Endothelial cell (in vitro differentiated cells): ENCODE results near the gene HLCS. TPM values are rescaled to one million over a fixed set of nuclear protein-coding genes. Genes with fewer than 3 reads are reported as not detected.

Experiments
- DNase-seq: peaks from one replicate; pipeline ENCODE4 v3.0.0; 2021; ENCODE audit warnings: low spot score
- H3K27ac Mint-ChIP-seq: one replicate; pipeline ENCODE4 v1.8.0; 2021; ENCODE audit warnings: mixed read lengths, inconsistent platforms; ENCODE audit not compliant: unreplicated experiment
- H3K27me3 Mint-ChIP-seq: one replicate; pipeline ENCODE4 v1.8.0; 2021; ENCODE audit warnings: mild to moderate bottlenecking, moderate library complexity, mixed read lengths, inconsistent platforms; ENCODE audit not compliant: unreplicated experiment
- H3K36me3 Mint-ChIP-seq: one replicate; pipeline ENCODE4 v1.8.0; 2021; ENCODE audit warnings: mild to moderate bottlenecking, low read depth, mixed read lengths, inconsistent platforms; ENCODE audit not compliant: unreplicated experiment
- H3K4me1 Mint-ChIP-seq: one replicate; pipeline ENCODE4 v1.8.0; 2021; ENCODE audit warnings: mild to moderate bottlenecking, mixed read lengths, inconsistent platforms; ENCODE audit not compliant: unreplicated experiment
- H3K4me3 Mint-ChIP-seq: one replicate; pipeline ENCODE4 v1.8.0; 2021; ENCODE audit warnings: mild to moderate bottlenecking, mixed read lengths, inconsistent platforms; ENCODE audit not compliant: unreplicated experiment
- H3K9me3 Mint-ChIP-seq: one replicate; pipeline ENCODE4 v1.8.0; 2021; ENCODE audit warnings: mixed read lengths, inconsistent platforms; ENCODE audit not compliant: unreplicated experiment
- total RNA-seq: library from RNA; stranded (reverse); fragmentation: NEBNext Ultra II Directional; extraction: Animal tissue kit (Norgen Biotek cat#: 25700); gene quantifications from one replicate; pipeline ENCODE4 v1.2.1, GENCODE V29; 2021; ENCODE audit not compliant: unreplicated experiment
- TF ChIP-seq, protein P1 (sequence below): fragments of 200-600 bp; sonication (generic); IDR thresholded peaks from one replicate; pipeline ENCODE4 v1.5.0; 2021; ENCODE audit warnings: antibody characterized with exemption; ENCODE audit not compliant: unreplicated experiment

HLCS gene
- total RNA-seq, 1 donor from 2014 or later = 97.4 TPM

DNA sequence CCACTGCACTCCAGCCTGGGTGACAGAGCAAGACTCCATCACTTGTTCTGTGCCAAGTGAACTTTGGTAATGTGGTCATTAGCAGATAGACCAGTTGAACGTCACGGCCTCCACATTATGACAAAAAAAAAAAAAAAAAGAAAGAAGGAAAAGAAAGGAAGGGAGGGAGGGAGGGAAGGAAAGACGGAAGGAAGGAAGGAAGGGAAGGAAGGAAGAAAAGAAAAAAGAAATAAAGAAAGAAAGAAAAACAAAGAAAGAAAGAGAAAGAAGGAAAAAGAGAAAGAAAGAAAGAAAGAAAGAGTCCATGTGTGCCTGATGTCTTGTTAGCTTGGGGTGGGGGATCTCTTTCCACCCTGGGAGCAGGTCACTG, 222.3 kb downstream of the HLCS start:
- H3K27ac Mint-ChIP-seq = no peak overlapping the region

DNA sequence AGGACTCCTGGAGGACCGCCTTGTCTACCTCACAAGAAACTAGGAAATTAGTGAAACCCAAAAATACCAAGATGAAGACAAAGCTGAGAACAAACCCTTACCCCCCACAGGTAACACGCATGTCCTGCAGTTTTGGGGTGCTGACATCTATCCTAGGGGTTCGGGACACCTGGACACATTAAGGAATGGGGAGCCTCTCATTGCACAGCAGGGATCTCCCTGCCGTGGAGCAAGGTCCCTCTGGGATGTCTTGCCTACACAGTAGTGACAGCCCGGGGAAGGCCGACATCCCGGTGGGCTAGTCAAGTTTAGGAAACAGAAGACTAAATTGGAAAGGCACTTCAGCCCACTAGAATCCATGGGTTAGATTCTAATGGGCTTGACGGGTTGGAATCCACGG, 223.0 kb downstream of the HLCS start:
- TF ChIP-seq, protein P1, sequence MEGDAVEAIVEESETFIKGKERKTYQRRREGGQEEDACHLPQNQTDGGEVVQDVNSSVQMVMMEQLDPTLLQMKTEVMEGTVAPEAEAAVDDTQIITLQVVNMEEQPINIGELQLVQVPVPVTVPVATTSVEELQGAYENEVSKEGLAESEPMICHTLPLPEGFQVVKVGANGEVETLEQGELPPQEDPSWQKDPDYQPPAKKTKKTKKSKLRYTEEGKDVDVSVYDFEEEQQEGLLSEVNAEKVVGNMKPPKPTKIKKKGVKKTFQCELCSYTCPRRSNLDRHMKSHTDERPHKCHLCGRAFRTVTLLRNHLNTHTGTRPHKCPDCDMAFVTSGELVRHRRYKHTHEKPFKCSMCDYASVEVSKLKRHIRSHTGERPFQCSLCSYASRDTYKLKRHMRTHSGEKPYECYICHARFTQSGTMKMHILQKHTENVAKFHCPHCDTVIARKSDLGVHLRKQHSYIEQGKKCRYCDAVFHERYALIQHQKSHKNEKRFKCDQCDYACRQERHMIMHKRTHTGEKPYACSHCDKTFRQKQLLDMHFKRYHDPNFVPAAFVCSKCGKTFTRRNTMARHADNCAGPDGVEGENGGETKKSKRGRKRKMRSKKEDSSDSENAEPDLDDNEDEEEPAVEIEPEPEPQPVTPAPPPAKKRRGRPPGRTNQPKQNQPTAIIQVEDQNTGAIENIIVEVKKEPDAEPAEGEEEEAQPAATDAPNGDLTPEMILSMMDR = no peak
- H3K9me3 Mint-ChIP-seq = no peaks in the 10 kb centered on the region
- peaks cover 16% of the 10 kb centered on the region for H3K27me3 Mint-ChIP-seq
- H3K4me3 Mint-ChIP-seq = no peak overlapping the region
- peaks cover 23% of the 10 kb centered on the region for H3K36me3 Mint-ChIP-seq
- no peak overlapping the region for H3K27ac Mint-ChIP-seq
- peaks cover 9% of the 10 kb centered on the region for H3K4me1 Mint-ChIP-seq
- DNase-seq = no peak

More for the DNA sequence above, 222.3 kb downstream of the HLCS start:
- TF ChIP-seq, protein P1 = no peak
- Mint-ChIP-seq H3K9me3 (no peaks in the 10 kb centered on the region), H3K4me3 (no peak overlapping the region), H3K4me1 (peaks cover 10% of the 10 kb centered on the region), H3K27me3 (peaks cover 21% of the 10 kb centered on the region), H3K36me3 (peaks cover 23% of the 10 kb centered on the region)
- no peak for DNase-seq

DNA sequence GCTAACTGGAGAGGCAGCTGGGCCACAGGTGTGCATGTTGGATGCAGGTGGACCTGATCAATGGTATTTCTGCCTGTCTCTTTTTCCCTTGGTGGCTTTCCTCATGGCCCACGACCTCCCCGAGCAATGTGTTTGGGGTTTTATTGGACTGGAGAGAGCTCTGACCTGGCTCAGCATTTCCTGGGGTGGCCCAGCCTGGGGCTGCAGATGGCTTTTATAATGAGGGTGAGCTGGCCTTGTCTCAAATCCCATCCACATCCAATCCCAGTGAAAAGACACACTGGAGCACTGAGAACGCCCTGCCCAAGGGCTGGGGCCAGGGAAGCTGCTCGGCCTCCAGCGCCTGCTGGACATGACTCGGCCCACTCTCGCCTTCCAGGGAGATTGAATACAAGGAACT, 223.5 kb downstream of the HLCS start:
- H3K27ac Mint-ChIP-seq = no peak overlapping the region
- no peak overlapping the region for H3K4me3 Mint-ChIP-seq
- H3K27me3 Mint-ChIP-seq = peaks cover 13% of the 10 kb centered on the region
- H3K4me1 Mint-ChIP-seq = peaks cover 9% of the 10 kb centered on the region
- TF ChIP-seq, protein P1 = no peak
- H3K9me3 Mint-ChIP-seq = no peaks in the 10 kb centered on the region
- H3K36me3 Mint-ChIP-seq = peaks cover 21% of the 10 kb centered on the region
- no peak for DNase-seq

DNA sequence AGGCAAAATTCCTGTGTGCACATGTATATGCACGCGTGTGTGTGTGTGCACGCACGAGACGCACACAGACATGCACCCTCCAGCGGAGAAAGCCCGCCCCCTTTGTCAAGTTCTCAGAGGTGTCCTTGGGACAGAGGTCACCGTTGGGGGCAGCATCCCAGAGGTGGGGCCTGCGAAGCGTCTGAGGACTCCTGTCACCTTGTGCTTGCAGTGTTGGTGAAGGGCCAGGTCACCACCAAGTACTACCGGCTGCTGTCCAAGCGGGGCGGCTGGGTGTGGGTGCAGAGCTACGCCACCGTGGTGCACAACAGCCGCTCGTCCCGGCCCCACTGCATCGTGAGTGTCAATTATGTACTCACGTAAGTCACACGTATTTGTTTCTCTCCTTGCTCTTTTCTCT, 225.0 kb downstream of the HLCS start:
- peaks cover 16% of the 10 kb centered on the region for H3K36me3 Mint-ChIP-seq
- H3K4me1 Mint-ChIP-seq = peaks cover 1% of the 10 kb centered on the region
- no peaks in the 10 kb centered on the region for H3K9me3 Mint-ChIP-seq
- H3K27ac Mint-ChIP-seq = no peak overlapping the region
- TF ChIP-seq, protein P1 = no peak
- peaks cover 6% of the 10 kb centered on the region for H3K27me3 Mint-ChIP-seq
- no peak for DNase-seq
- no peak overlapping the region for H3K4me3 Mint-ChIP-seq

DNA sequence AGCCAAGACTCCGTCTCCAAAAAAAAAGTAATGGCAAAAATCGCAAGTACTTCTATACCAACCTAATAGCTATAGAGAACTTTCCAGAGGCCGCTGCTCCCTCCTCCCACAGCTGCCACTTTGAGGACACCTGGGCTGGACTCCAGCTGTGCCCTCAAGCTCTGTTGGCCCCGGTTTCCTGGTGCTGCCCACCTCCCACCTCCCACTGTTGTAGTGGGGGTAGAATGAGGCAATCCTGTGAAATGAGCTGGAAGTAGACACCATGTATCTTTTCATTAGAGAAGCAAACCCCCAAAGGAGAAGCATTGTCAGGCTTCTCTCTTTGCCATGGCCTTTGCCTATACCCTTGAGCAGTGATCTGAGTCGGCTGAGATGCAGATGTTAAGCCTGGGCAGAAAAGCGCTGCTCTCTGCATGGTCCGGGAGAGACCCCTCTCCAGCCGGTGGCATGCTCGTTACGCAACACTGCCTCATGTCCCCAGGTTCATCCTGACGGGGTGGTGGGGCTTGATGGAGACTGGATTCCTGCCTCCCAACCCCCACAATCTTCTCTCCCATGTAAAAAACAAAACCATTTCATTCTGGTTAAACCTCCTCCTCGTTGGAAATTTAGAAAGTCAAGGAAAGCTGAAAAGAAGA, 227.9 kb downstream of the HLCS start:
- TF ChIP-seq, protein P1 = no peak
- Mint-ChIP-seq H3K4me3 (no peak overlapping the region), H3K27me3 (peaks cover 2% of the 10 kb centered on the region), H3K36me3 (peaks cover 18% of the 10 kb centered on the region), H3K4me1 (no peaks in the 10 kb centered on the region), H3K27ac (no peak overlapping the region), H3K9me3 (no peaks in the 10 kb centered on the region)
- no peak for DNase-seq
